Dermis microvascular lymphatic vessel endothelial cell (primary cell): ENCODE results near the gene TTN. TPM values are rescaled to one million over a fixed set of nuclear protein-coding genes. Genes with fewer than 3 reads are reported as not detected.
"Not testable (repeated sequence)": the region's sequence is repeated elsewhere in the genome, so short reads cannot be mapped to it uniquely, and the experiment has no call there.

Source experiments
- DNase-seq, 2 donors: peaks; one replicate each; pipeline versions ENCODE4 v3.0.0 to v3.0.0-alpha.2; 2010; ENCODE audit warnings: low read depth in 2 of 2
- total RNA-seq: library from RNA; depleted of rRNA; stranded (reverse); fragments of >200 nt; gene quantifications from 2 replicates; pipeline ENCODE4 v1.2.1, GENCODE V29; 2014

TTN gene
- total RNA-seq, 1 donor from 2014 or later: 1.7 TPM

DNA sequence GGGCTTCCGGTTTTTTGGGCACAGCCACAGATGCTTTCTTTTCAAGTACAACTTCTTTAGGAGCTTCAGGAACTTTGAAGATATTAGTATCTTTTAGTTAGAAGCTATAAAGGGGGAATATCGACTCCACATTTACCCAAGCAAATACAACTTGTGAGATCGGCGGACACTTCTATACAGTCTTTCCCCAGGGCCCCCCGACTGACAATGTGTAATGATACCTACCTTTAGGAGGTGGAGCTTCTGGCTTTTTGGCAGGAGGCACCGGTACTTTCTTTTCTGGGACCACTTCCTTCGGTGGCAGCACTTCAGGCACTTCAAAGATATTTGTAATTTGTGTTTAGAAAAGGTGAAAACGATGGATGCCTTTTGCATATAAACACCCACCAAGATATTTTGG, 148.7 kb downstream of the TTN start:
- DNase-seq: not testable (repeated sequence)

GRCh38 chr2:178650554-178650953, 156.7 kb downstream of the TTN start:
- no peak for DNase-seq

GRCh38 chr2:178644919-178645318, 162.3 kb downstream of the TTN start:
- no peak for DNase-seq

DNA sequence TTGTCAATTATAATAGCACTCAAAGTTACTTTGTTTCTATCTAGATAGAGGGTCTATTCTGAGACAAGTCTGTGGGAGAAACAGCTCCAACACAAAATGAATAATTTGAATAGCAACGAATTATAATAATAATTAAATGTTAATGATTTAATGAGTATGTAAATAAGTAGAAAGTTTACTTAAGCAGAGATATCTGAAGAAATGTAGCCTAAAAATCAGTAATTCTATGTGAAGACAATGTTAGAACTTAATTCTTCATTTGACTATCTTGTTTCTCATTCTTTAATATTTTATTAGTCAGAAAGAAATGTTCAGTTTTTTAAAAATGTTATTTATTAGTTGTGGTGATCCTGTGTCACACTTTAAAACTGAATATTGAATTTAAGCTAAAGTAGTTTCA, 165.7 kb downstream of the TTN start:
- no peak for DNase-seq

DNA sequence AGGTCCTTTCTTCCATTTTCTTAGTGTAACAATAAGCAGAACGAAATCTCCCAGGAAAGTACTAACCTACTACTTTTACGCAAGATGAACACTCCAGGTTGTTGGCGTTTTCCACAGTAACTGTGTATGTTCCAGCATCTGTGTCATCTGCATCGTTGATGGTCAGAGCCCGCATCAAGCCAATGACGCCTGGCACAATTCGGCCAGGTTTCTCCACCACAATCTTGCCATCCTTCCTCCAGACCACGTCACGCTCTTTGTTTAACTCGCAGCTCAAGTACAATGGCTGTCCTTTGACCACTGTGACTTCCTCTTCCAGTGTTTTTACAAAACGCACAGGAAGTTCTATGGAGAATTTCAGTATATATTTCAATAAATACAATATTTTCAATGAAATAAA, 171.3 kb downstream of the TTN start:
- DNase-seq: no peak

DNA sequence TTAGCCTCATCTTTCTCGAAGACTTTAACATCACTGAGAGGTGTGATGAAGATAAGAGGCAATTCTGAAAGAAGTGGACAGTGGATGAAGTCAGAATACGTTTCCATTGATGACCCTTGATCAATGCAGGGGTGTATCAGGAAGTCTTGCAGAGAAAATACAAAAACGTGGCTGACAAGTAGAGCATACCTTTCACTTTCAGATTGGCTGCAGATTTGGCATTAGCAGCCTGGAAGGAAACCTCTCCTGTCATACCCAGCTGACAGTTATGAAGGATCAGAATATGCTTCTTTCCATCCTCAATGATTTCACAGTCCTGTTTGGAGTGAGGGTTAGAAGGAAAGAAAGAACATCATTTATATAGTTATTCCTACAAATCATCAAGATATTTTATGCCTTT, 174.5 kb downstream of the TTN start:
- DNase-seq: no peak

DNA sequence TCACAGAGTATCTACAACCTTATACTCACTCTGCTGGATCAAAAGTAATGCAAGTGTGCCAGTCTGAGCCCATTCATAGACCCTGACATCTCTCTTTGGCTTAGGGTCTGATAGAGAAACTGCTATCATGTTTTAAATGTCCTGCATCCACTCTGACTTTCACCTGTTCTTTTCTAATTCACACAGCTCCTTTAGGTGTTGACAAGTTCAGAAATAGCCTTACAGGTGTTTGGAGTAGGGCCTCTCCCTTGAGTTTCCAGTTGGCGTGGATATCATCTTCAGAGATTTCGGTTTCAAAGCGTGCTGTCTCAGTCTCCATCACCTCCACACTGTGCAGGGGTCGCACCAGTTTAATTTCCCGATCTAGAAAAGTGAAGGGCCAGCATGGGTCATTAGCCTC, 176.6 kb downstream of the TTN start:
- DNase-seq: no peak

DNA sequence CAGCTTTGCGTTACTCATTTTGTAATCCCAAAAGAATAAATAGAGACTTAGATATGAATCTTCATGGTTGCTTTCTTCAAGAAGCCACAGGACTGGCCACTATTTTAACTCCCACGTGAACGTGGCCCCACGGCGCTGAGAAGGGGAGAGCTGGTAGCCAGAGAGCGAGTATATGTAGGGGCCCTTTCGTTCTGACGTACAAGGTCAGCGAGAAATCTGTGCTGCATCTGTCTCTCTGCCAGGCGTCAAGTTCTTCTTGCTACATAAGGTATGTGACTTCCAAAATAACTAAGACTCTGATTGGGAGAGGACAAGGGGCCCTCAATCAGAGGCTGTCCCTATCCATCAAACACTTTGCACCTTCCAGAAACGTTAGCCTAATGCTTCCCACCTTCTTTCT, 177.8 kb downstream of the TTN start:
- no peak for DNase-seq

DNA sequence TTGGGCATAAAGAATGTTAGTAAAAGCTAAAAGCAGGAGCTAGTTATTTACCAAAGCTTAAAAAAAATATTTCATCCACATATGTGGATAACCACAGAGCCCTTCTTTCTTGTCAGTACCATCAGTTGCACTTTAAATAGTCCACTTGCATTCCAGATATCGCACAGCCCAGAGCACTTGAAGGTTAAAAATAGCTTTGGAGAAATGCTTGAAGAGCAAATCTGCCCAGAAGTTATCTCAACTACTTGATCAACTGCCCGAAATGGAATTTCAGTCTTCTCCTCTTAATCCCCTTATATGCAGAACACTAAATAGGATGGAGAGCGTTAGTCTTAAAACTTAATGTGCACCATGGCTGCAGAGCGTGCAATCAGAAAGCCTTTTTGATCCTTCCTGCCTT, 178.6 kb downstream of the TTN start:
- no peak for DNase-seq

DNA sequence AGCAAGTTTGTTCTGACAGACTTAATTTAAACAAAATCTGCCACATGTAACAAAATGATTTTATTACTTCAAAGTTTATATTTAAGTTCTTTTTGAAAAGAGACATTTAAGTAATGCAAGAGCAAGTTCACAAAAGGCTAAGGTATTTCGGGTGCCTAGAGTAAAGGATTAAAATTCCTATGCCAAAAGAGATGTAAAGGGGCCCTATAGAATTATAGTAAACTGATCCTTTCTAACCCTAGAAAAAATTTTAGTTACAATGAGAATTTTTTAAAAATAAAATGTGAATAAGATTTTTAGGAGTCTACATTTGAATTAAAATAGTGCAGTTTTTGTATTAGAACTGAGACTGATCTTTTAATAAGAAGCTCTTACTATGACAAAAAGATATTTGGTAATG, 179.8 kb downstream of the TTN start:
- DNase-seq: no peak

- no peak for DNase-seq
Observed at GRCh38 chr2:178615969-178616368, 191.3 kb downstream of the TTN start.

GRCh38 chr2:178602901-178603300, 204.3 kb downstream of the TTN start:
- DNase-seq: no peak

- no peak for DNase-seq
Observed at GRCh38 chr2:178592655-178593054, 214.6 kb downstream of the TTN start.

- no peak for DNase-seq
Observed at GRCh38 chr2:178589335-178589734, 217.9 kb downstream of the TTN start.

DNA sequence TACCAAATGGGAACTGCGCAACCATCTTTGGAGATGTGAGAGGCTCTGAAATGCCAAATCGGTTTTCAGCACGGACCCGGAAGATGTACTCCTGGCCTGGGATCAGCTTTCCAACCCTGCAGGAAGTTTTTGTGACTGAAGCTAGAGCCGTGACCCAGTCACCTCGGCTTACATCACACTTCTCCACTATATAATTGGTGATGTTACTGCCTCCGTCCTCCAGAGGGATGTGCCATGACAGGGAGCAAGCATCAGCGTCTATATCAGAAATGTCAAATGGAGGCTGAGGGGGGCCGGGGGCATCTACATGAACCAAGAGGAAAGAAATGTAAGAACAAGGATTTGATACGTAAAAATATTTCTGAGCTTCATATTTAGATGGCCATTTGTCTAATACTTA, 222.6 kb downstream of the TTN start:
- DNase-seq: no peak

DNA sequence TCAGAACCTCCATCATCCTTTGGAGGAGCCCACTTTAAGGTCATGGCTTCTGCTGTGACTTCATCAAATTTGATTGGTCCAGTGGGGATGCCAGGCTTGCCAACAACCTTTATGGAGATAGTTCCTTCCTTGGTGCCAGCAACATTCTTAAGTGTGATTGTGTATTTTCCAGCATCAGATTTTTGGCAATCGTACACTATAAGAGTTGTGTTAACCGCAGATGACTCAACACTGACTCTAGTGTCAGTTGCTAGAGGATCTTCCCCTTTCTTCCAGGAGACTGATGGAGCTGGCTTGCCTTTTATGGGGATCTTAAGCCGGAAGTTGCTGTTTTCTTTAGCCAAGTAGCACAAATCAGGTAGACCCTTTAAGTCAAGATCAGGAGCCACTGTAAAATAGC, 228.2 kb downstream of the TTN start:
- DNase-seq: no peak

GRCh38 chr2:178574789-178575188, 232.4 kb downstream of the TTN start:
- no peak for DNase-seq

DNA sequence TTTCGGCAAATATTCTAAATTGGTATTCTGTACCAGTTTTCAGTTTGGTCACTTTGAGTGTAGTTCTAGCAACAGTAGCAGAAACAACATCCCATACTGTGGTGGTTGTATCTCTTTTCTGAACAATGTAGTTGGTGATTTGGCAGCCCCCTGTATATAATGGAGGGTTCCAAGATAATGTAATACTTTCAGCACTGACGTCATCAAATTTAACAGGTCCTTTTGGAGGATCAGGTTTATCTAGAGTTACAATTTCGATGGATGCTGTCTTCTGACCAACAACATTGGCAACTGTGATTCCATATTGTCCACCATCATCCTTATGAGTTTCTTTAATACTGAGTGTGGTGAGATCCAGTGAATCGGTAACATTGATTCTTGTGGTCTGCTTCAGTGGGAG, 239.0 kb downstream of the TTN start:
- DNase-seq: no peak

DNA sequence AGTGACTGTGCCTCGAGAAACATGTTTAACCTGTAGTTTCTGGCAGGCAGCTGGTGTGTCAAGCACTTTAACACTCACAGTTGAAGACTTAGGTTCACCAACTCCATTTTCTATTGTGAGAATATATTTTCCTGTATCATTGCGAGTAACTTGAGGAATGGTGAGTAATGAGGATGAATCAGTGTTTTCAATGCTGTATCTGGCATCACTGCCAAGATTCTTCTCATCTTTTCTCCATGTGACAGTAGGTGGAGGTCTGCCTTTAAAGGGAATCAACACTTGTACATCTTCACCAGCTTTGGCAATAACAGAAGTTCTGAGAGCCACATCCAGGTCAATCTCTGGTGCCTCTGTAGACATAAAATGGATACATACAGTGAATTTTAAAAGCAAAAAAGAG, 254.2 kb downstream of the TTN start:
- peak in 1 of 2 donors; percentile 41 for DNase-seq

DNA sequence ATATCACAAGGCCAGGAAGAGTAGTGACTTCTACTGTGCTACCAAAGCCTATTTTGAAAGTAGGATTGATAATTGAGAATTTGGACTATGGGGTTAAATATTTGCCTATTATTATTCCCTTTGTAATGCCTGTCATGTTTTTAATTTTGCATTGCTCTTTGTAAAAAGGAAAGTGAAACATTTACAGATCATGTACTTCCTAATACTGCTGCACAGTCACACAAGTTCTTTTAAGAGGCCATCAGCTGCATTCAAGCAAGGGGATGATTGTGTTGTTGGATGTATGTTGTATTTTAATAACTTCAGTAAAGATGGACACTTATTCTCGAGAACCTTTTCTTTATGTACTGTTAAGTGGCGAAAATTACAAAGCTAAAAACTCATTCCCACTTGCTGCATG, 256.9 kb downstream of the TTN start:
- no peak for DNase-seq

- no peak for DNase-seq
Observed at GRCh38 chr2:178542569-178542968, 264.7 kb downstream of the TTN start.

GRCh38 chr2:178542161-178542560, 265.1 kb downstream of the TTN start:
- no peak for DNase-seq

GRCh38 chr2:178536037-178536436, 271.2 kb downstream of the TTN start:
- DNase-seq: no peak

- no peak for DNase-seq
Observed at GRCh38 chr2:178531168-178531567, 276.1 kb downstream of the TTN start.
